ENCODE measurements around the gene SLC6A8.
A peak's percentile ranks its signal among the peaks of the same experiment; 100 is the strongest.
"Not testable (repeated sequence)": the region's sequence is repeated elsewhere in the genome, so short reads cannot be mapped to it uniquely, and the experiment has no call there.

SLC6A8 gene

GRCh38 chrX:153672531-153673427 lies 14.9 kb upstream of the SLC6A8 start:
- no peak for DNase-seq (ENCODE audit: low spot score)

DNA sequence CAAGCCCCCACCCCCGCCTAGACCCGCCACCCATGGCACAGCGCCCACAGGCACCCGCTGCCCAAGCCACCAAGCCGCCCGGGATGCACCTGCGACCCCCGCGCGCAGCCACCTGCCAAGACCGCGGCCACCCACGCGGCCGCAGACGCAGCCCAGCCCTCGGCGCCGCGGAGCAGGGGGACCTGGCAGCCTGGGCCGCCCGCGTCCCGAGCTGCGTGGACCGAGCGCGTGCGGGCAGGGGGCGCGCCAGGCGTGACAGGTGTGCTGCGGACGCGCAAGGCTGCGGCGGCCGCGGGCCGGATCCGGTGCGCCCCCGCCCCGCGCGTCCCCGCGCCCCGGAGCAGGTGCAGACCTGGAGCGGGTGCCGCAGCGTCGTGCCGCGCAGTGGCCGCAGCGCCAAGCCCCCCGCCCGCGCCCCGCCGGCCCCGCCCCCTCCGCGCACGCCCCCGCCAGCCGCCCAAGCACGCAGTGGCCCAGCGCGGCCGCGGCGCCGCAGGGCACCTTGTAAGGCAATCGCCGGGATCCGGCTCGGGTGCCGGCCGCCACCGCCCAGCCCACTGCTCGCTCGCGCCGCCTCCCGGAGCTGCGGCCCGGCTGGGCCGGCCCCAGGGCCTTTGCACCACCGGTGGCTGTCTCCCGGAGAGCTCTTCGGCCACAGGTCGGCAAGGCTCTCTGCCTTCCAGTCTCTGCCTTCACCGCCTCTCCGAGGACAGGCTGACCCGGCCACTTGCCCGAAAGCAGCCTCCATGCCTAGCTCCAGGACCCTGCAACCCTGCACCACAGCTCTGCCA lies 14.1 kb upstream of the SLC6A8 start, which contains the start of gene PNCK:
Gene PNCK, minus strand, starts transcription at position 386 of the 791 bp plus-strand sequence. CDS start 737 bp downstream, outside the sequence.
- DNase-seq (ENCODE audit: low spot score), result no peak

DNA sequence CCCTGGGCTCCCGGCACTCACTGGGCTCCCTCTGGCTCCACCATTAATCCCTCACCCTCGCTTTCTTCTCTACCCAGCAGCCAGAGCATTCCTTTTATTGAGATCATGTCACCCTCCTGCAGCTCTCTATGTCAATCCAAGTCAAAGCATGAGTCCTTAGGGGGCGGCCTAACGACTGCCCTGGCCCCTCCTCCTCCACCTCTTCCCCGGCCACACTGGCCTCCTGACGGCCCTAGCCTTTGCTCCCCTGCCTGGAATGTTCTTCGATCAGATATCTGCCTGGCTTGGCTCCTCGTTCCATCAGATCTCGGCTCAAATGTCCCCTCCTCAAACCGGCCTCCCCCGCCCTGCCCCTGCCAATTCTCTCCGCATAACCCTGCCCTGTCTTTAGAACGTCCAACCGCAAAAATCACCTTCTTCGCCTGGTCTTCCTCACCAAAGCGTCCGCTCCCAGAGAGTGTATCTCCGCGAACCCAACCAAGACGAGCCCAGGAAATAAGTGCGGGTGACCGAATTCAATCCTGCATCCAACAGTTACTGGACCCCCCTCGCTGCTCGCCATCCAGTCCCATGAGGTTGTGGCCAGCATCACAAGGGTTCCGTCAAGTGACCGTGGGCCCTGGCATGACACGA lies 13.4 kb upstream of the SLC6A8 start:
- no peak for DNase-seq (ENCODE audit: low spot score)

DNA sequence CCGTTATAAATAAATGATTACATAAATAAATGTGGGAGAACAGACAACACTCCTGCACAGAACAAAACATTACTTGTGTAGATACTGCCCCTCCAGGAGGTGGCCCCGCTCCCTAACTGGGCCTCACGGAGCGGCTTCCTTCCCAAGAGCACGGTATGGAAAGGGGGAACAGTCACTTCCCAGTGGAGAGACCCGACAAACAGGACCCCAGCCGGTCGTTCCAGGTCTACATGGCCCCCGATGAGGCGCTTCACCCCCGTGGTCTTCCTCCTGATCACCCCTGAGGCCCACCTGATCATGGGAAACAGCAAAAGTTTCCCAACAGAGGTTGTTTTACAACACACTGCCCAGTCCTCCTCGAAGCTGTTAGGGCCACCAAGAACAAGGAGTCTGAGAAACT lies 6.6 kb upstream of the SLC6A8 start:
- DNase-seq (ENCODE audit: low spot score), result no peak

GRCh38 chrX:153683486-153683885 lies 4.2 kb upstream of the SLC6A8 start:
- DNase-seq (ENCODE audit: low spot score), result not testable (repeated sequence)

DNA sequence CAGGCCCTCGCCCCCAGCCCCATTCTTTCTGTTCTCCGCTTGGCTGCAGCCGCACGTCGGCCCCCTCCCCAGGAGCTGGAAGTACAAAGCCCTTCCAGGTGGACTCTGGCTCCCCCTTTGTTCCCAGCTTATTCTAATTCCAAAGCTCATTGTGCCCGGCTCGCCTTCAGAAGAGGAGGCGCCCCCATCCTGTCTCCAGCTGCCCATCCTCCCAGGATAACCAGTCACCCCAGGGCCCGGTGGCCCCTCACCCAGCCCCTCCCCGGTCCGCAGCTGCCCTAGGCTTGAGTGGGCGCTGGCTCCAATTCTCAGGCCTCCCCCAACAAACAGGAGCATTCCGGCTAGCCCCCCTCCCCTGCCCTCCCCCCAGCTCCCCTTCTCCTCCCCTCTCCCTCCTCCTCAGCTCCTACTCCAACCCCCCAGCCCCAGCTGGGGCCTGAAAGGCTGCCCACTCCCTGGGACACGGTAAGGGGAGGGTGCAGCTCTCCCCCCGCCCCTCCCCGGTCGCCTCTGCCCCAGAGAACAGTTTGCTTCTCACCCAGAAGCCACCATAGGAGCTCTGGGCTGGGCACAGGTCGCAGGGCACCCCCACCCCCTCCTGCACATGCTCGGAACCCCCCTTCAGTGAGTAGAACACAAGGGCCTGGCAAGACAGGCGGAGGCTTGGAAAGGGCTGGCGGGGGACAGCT lies 3.1 kb upstream of the SLC6A8 start:
- no peak for DNase-seq (ENCODE audit: low spot score)

GRCh38 chrX:153685156-153685536 lies 2.6 kb upstream of the SLC6A8 start:
- no peak for DNase-seq (ENCODE audit: low spot score)

- DNase-seq (ENCODE audit: low spot score), result no peak
Observed at GRCh38 chrX:153685751-153686696, 1.7 kb upstream of the SLC6A8 start.

DNA sequence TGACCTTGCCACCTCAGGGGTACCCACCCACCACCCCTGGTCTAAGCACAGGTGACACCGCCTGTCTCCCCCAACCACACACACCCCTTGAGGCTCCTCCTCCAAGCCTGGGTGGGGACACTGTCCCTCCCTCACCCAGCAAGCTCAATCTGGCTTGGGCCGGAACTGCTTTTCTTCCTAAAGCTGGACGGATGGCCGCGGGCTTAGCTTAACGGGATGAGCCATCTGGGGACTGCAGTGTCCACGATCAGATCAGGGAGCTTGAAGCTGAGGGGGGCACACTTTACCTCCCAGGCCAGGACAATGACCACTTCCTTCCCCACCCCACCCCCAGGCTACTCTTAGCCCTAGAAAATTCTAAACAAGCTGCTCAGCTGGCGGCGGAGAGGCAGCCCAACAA lies 1.0 kb upstream of the SLC6A8 start:
- DNase-seq (ENCODE audit: low spot score), result no peak

DNA sequence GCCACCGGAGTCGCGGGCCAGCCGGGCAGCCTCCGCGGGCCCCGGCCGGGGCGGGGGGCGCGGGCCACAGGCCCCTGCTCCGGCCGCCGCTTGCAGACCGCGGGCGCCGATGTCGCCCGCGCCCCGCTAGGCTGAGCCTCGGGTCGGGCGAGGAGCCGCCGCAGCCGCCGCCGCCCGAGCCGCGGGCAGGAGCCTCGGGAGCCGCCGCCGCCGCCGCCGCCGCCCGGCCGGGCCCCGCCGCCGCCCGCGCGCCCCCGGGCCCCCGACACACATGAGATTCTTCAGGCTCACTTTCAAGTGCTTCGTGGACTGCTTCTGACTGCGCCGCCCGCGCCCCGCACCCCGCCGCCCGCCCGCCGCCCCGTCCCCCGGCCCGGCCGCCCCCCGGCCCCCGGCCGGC lies 345 bp downstream of the SLC6A8 start:
- no peak for DNase-seq (ENCODE audit: low spot score)

DNA sequence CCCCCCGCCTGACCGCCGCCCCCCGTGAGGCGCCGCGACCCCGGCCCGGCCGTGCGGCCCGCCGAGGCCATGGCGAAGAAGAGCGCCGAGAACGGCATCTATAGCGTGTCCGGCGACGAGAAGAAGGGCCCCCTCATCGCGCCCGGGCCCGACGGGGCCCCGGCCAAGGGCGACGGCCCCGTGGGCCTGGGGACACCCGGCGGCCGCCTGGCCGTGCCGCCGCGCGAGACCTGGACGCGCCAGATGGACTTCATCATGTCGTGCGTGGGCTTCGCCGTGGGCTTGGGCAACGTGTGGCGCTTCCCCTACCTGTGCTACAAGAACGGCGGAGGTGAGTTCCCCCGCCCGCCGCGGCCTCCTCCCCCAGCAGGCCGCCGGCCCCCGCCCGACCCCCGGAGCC lies 780 bp downstream of the SLC6A8 start:
- no peak for DNase-seq (ENCODE audit: low spot score)

DNA sequence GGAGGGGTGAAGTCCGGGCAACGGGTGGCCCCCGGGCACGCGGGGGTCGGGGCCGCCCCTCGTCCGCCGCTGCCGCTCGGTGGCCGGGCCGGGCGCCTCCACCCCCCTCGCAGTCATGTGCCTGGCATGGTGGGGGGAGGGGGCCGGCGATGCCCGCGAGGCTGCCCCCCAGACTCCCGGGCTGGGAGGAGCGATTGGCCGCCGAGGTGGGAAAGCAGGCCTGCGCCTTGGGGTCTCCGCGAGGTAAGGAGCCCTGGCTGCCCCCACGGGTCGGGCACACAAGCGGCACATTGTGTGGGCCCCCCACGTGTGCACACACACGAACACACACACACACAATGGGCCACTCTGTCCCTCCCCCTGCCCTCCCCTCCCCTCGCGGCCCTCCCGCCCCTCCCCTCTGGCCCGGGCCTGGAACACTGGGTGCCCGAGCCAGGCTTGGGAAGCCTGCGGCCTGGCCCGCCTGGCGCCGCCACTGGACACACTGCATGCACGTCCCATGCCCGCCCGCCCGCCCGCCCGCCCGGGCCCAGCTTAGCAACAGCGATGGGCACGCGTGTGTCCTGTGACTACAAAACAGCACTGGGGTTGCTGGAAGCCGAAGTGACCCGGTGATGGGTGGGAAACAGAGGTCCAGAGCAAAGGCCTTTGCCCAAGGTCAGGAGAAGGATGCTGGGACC lies 1.3 kb downstream of the SLC6A8 start:
- peak; percentile 78 for DNase-seq (ENCODE audit: low spot score)

GRCh38 chrX:153689654-153690465 lies 2.1 kb downstream of the SLC6A8 start:
- no peak for DNase-seq (ENCODE audit: low spot score)

DNA sequence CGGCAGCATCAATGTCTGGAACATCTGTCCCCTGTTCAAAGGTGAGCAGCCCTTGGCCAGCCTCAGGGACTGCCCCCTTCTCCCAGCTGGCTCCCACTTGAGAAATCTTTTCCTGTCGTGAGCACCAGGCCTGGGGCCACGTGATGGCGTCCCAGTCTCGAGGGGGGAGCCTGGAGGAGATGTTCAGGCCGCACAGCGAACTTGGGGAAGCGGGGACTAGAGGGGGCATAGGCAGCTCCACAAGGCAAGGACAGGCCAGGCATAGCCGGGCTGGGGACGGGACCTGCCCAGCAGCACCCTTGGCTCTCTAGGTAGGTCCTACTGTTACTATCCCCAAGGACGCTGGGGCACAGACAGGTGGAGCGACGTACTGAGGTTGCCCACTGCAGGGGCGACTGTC lies 2.7 kb downstream of the SLC6A8 start:
- DNase-seq (ENCODE audit: low spot score), result no peak

DNA sequence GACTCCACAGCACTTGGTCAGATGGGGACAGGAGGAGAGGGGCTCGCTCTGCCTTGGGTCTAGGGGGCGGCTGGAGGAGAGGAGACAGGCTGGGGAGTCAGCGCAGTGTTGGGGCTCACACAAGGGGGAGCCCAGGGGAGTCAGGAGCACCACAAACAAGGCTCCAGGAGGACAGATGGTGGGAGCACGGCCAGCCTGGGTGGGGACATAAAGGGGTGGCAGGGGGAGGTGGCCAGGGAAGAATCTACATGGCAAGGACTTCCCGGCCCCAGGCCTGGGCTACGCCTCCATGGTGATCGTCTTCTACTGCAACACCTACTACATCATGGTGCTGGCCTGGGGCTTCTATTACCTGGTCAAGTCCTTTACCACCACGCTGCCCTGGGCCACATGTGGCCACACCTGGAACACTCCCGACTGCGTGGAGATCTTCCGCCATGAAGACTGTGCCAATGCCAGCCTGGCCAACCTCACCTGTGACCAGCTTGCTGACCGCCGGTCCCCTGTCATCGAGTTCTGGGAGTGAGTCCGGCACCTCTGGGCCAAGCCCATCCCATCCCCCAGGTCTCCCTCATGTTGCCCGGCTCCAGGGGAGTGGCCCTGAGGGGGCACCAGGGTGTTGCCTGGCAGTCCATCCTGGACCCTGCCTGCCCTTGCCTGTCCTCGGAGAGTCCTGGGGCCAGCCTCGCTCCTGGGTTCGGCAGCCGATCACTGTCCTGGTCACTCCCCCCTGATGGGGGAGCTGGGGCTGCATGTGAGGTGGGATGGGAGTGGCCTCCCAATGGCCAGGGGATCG lies 3.5 kb downstream of the SLC6A8 start:
- DNase-seq (ENCODE audit: low spot score), result not testable (repeated sequence)

DNA sequence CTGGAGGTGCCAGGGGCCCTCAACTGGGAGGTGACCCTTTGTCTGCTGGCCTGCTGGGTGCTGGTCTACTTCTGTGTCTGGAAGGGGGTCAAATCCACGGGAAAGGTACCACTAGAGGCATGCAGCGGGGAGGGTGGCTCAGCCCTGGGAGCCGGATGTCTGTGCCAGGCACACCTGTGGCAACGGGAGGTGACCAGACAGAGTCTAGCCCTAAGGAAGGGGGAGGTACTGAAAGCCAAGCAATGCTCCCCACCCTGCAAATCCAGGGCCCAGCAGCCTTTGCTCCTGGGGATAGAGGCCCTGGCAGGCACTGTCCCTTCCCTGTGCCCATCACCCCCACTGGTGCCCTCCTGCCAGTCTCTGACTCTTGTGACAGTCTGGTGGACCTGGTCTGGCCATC lies 4.3 kb downstream of the SLC6A8 start:
- DNase-seq (ENCODE audit: low spot score), result no peak

- DNase-seq (ENCODE audit: low spot score), result no peak
Observed at GRCh38 chrX:153692611-153693156, 5.0 kb downstream of the SLC6A8 start.
